GOT3 (cell line): ENCODE data around the gene ANTXR1.
A peak's percentile ranks its signal among the peaks of the same experiment; 100 is the strongest.

Experiments
- DNase-seq: peaks from one replicate; lab custom pipeline; 2025; ENCODE audit warnings: mixed read lengths; lab: John Stamatoyannopoulos, UW

Gene ANTXR1

GRCh38 chr2:69007169-69007568 lies 5.8 kb upstream of the ANTXR1 start:
- no peak for DNase-seq

DNA sequence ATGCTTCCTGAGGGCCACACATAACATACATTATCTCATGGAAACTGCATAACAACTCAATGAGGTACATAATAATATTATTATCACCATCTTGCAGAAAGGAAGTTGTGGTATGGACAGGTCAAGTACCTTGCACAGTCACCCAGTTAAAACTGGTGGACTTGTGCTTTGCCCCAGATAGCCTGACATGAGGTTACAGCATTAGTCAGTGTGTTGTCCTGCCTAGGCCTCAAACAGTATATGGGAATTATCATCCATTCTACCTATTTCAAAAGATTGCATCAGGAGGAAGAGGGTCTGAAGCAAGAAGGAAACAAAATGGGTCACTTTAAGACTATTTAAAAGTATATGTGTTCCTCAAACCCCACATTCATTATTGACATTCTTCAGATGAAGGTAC lies 5.4 kb upstream of the ANTXR1 start:
- DNase-seq, result no peak

- no peak for DNase-seq
Measured at GRCh38 chr2:69010437-69011194, 2.4 kb upstream of the ANTXR1 start.

DNA sequence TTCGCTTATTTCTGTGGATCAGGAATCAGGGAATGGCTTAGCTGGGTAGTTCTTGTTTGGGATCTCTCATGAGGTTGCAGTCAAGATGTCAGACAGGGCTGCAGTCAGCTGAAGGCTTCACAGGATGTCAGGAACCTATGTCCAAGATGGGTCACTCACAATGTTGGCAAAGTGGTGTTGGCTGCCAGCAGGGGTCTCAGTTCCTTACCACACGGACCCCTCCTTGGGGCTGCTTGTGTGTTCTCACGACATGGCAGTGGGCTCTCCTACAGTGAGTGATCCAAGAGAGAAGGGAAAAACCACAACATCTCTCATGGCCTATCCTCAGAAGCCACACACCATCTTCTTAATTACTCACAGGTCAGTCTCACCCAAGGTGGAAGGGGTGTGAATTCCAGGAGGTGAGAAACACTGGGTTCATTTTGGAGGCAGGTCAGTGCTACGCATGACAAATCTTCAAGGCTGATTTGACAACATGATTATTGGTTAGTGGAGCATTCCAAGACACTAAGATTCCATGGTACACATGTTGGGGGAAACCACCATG lies 1.3 kb upstream of the ANTXR1 start:
- DNase-seq, result no peak

DNA sequence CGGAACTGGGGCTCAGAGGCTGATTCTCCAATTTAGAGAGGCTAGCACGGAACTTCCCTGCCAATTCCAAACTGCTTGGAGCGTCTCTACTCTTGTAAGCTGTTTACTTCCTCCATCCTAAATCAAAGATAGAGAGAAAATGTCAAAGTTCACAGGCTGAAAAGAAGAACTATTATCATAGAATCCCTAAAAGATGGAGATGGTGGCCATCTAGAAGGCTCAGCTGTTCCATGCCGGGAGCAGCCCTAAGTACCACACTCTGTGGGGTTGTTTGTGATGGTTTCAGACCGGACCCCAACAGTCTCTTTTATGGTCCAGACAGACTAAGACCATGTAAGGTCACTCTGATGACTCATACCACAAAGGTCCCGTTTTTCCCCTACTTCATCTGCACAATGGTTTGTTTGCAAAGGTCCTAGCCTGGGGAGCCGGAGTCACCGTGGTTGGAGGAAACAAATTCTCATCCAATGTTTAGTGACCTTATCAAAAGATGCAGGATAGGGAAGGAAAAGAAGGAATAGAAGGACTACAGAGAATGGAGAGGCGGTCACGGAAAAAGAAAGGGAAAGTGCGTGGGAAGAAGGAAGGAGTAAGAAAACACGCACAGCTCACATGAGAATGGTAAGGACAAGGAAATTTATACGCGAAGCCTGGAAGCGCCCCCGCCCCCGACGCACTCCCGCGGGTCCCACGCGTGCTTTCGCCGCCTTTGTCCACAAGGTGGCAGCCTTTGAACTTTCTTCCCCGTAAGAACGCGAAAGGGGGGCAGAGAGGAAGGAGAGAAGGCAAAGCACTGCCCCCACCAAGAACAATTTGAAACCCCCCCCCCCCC lies 453 bp upstream of the ANTXR1 start:
- DNase-seq, result peak; percentile 3

DNA sequence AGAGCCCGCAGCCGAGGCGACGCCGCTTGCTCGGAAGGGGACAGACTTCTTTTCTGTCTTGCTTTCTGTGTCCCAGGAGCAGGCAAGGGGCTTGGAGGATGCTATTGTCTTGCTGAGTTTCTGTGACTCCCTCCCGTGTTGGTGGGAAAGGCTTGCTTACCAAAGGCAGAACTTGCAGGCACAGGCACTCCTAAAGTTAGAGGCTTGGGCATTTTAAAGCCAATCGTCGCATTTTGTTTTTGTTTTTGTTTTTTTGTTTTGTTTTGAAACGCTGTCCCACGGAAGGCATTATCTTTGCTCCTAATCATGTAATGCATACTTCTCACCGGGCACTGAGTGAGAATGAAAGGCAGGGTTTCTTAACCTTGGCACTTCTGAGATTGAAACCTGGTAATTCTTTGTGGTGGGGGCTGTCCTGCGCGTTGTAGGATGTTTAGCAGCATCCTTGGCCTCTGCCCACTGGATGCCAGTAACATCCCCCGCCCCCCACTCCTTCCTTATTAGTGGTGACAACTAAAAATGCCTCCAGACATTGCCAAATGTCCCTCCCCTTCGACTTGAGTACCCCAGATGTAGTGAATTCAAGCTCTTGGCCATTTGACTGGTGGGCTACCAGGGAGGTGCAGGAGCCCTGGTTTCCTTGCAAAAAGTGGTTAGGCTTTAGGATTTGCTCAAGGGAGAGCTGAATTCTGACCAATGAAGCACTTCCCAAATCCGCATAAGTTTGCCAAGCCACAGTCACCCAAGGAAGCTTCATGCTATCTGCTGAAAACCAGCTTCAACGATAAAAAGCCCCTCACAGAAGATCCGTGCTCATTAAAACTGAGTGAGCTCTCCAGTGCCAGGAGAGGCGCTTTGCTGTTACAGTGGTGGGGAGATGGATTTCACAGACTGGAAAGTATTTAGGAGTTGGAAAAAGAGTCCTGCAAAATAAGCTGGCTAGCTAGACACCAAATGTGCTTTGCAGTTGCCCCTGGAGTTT lies 1.2 kb downstream of the ANTXR1 start:
- DNase-seq, result no peak

GRCh38 chr2:69017080-69017479 lies 4.1 kb downstream of the ANTXR1 start:
- no peak for DNase-seq

- DNase-seq, result no peak
Measured at GRCh38 chr2:69017835-69018234, 4.9 kb downstream of the ANTXR1 start.

DNA sequence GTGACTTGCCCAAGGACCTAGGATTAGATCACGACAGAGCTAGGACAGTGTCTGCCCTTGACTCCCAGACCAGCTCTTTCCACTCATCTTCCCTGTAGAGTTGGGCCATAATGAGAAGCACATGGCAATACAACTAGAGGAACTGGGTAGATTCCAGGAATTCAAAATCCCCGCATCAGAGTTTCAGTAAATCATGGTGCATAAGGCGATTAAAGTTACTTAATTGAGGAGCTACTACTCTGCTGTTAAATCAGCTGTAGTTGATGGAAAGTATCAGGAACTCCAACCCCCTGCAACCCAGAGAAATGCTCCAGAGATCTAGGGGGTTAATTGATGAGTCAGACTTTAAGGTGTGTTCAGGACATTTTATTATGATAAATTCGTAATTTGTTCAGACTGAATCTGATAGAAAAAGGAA lies 5.7 kb downstream of the ANTXR1 start:
- DNase-seq, result no peak

GRCh38 chr2:69020496-69021426 lies 7.8 kb downstream of the ANTXR1 start:
- DNase-seq, result no peak

DNA sequence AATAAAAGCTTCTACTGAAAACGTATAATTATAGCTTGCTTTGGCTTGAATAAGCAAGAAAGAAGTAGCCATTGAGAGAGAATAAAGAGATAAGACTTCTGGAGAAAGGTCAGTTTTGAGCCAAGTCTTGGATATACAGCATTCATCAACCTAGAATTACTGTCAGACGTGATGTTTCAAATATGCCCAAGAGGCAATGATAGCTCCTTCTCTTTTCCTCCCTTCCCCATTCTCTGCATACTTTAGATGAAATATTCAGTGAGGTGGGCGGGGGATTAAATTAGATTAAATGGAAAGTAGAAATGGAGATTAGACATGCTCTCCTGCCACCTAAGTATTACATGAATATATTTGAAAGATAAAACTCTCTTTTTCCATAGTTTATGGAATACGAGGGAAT lies 8.7 kb downstream of the ANTXR1 start:
- DNase-seq, result no peak

DNA sequence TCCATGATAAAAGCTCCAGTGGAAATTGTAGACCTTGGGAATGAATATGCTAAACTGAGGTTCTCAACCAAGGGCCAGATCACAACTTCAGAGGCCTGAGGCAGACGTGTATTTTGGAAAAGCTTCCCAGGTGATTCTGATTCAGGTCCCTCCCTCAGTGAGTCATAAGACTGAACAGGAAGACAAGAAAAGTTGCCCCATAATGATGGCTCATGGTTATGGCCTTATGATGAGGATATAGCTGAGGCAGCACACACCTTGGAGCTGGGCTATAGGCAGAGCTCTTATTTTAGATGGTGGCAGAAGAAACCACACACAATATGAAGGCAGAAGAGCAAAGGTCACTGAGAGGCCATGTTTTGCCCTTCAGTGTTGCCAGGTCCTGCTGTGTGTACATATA lies 9.6 kb downstream of the ANTXR1 start:
- no peak for DNase-seq

GRCh38 chr2:69023236-69023635 lies 10.3 kb downstream of the ANTXR1 start:
- DNase-seq, result no peak

DNA sequence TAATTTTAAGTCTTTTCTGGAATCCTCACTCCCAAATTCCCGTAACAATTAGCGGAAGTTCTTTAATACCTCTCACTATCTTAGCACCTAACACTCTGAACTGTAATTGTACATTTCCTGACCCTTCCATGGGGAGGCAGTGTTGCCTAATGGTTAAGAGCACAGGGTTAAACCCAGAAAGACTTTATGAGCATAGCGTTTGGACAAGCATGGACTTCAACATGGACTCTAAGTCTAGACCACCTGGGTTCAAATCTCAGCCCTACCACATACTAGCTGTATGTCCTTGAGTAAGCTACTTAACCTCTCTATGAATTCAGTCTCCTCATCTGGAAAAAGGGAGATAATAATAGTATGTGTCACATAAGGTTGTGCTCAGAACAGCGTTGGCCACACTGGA lies 13.0 kb downstream of the ANTXR1 start:
- DNase-seq, result no peak

- DNase-seq, result no peak
Measured at GRCh38 chr2:69026691-69027459, 13.9 kb downstream of the ANTXR1 start.

DNA sequence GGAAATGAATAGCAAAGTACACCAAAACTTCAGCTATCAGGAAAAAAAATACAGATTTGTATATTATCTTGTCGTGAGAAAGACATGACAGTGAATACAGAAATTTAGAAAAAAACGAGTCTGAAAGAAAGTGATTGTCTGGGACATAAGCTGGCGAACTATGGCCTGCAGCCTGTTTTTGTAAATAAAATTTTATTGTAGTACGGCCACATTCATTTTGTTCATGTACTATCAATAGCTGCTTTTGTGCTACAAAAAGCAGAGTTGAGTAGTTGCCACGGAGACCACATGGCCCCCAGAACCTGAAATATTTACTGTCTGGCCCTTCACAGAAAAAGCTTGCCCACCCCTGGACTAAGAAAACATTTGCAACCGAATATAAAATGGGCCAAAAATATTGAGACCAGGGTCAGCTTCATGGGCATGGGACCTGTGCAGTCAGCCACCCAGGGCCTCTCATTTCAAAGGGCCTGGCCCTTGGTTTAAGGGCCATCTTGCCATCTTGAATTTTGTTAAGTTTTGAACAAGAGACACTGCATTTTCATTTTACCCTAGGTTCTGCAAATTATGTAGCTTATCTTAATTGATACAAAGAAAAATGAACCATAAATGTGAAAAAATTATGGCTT lies 17.9 kb downstream of the ANTXR1 start:
- no peak for DNase-seq

DNA sequence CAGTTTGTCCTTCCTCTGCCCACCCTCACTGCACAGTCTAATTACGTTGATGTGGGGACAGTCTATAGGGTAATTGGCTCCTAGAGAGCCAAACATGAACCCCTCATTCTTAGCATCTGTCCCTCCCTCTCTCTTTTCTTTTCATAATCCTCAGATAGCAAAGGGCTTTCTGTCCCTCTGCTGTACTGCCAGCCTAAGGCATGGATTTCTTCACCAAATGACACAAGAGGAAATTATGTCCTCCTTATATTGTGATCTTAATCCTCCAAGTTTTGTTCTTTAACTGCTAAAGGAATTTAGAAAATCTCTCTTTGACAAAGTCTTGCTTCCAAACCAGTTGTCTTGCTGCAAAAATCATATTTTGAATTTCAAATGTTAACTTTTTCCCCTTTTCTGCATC lies 18.5 kb downstream of the ANTXR1 start:
- no peak for DNase-seq

DNA sequence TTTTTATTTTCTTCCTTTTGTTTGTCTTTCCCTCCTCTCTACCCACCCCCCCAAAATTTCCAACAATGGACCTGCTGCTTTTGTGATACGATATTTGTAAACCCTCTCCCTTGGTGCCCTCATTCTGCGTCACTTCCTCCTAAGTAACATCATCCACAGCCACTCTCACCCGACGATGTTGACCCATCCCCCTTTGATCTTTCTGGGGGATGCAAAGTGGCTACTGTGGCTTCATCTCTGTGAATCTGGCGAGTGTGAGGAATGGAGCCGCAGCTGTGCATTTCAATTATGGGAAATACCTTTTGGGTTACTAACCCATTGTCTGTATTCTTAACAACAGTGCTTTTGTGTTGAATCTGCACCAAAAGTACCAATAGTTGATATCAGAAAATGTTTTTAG lies 19.4 kb downstream of the ANTXR1 start:
- DNase-seq, result no peak

DNA sequence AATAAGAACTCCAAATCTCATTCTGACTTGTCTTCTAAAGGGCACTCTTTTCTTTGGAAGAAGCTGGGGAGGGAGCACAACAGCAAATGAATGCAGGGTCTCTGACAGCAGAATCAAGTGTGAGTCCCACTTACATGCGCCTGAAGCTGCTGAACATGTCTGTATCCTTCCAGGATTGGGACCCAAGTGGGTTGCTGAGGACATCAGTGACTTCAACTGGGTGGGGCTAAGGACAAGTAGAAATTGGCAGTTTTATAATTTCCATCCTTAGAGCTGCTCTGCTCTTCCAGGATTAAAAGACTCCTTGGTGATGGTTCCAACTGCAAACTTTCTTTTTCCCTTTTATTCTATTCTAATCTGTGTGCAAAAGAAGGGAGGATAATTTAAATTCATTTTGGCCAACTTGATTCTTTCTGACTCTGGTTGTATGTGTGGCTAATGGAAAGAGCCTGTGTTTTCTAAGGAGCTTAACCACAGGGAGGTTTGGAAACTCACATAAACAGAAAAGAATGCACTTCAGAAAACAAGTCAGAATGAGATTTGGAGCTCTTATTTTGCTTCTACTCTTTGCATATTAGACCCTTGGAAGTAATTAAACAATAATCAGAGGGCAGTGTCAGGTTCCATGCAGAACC lies 20.6 kb downstream of the ANTXR1 start:
- DNase-seq, result no peak
